Tibial nerve (tissue), 4 donors: ENCODE results near the gene CLDN24.

Experiments used
- EP300 ChIP-seq, 2 donors: sonication (generic); formaldehyde crosslinking; IDR thresholded peaks; one replicate each; pipeline ENCODE4 v1.6.1; 2017; ENCODE audit warnings: antibody characterized with exemption in 2 of 2, mild to moderate bottlenecking in 1 of 2
- POLR2A ChIP-seq, 2 donors: fragments of 450-650 bp; IDR thresholded peaks; one replicate each; pipeline ENCODE4 v1.6.1; 2017; ENCODE audit warnings: antibody characterized with exemption in 2 of 2, mild to moderate bottlenecking in 2 of 2, moderate library complexity in 2 of 2
- TF ChIP-seq, protein P1 (sequence below), 5 experiments: fragments of 200-600 bp in 3 of 5; fragments of 450-650 bp in 2 of 5; sonication (generic) in 3 of 5; IDR thresholded peaks; one replicate each; pipeline ENCODE4 v1.5.1; 2016 to 2019; ENCODE audit warnings: antibody characterized with exemption in 5 of 5, mild to moderate bottlenecking in 3 of 5, moderate library complexity in 2 of 5

GRCh38 chr4:183320211-183321059 is 1.8 kb downstream of the CLDN24 start, which contains the start of gene CLDN22:
- TF ChIP-seq POLR2A (IDR thresholded peaks at IDR 0.05) (no peak), EP300 (IDR thresholded peaks at IDR 0.05) (no peak)
- TF ChIP-seq, protein P1, sequence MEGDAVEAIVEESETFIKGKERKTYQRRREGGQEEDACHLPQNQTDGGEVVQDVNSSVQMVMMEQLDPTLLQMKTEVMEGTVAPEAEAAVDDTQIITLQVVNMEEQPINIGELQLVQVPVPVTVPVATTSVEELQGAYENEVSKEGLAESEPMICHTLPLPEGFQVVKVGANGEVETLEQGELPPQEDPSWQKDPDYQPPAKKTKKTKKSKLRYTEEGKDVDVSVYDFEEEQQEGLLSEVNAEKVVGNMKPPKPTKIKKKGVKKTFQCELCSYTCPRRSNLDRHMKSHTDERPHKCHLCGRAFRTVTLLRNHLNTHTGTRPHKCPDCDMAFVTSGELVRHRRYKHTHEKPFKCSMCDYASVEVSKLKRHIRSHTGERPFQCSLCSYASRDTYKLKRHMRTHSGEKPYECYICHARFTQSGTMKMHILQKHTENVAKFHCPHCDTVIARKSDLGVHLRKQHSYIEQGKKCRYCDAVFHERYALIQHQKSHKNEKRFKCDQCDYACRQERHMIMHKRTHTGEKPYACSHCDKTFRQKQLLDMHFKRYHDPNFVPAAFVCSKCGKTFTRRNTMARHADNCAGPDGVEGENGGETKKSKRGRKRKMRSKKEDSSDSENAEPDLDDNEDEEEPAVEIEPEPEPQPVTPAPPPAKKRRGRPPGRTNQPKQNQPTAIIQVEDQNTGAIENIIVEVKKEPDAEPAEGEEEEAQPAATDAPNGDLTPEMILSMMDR (IDR thresholded peaks at IDR 0.05) = no peak
